CD4-positive, CD25-positive, alpha-beta regulatory T cell (primary cell): ENCODE measurements around the gene C17orf114.

Source experiments
- ATAC-seq, 2 donors: fragments of 150-1000 bp; cut with Tn5 transposase; one replicate each; pipeline ENCODE4 v1.10.0; 2021; ENCODE audit warnings: low read depth in 2 of 2, moderate number of reproducible peaks in 2 of 2, moderate library complexity in 1 of 2
- DNase-seq, 3 donors: peaks; one replicate each; pipeline versions ENCODE4 v3.0.0 to v3.0.0-alpha.2; 2012 to 2022; ENCODE audit warnings: mixed read lengths in 1 of 3
- H3K27ac ChIP-seq: one replicate; pipeline ENCODE4 v1.7.0; 2013; ENCODE audit warnings: mild to moderate bottlenecking, low read length; ENCODE audit not compliant: insufficient read depth, poor library complexity, severe bottlenecking
- H3K27me3 ChIP-seq: one replicate; pipeline ENCODE4 v1.7.0; 2013; ENCODE audit warnings: low read length; ENCODE audit not compliant: control insufficient read depth, insufficient read depth
- H3K36me3 ChIP-seq: one replicate; pipeline ENCODE4 v1.7.0; 2013; ENCODE audit warnings: mild to moderate bottlenecking, low read length, moderate library complexity; ENCODE audit not compliant: control insufficient read depth, insufficient read depth
- H3K4me1 ChIP-seq: 2 replicates; pipeline ENCODE4 v1.7.0; 2013; ENCODE audit warnings: mild to moderate bottlenecking, low read length; ENCODE audit not compliant: insufficient read depth, control insufficient read depth, poor library complexity, severe bottlenecking
- H3K4me3 ChIP-seq: one replicate; pipeline ENCODE4 v1.7.0; 2013; ENCODE audit warnings: low read depth, mild to moderate bottlenecking, low read length, moderate library complexity
- H3K9me3 ChIP-seq, 2 experiments: 1 replicate in 1 of 2; 2 replicates in 1 of 2; pipeline ENCODE4 v1.7.0; 2013; ENCODE audit warnings: low read length in 2 of 2, mild to moderate bottlenecking in 1 of 2, moderate library complexity in 1 of 2; ENCODE audit not compliant: control insufficient read depth in 2 of 2
- H3K27ac Mint-ChIP-seq, 3 donors: one replicate each; pipeline ENCODE4 v1.8.0; 2020 to 2022; ENCODE audit warnings: mild to moderate bottlenecking in 3 of 3, mixed read lengths in 3 of 3, moderate library complexity in 2 of 3
- H3K27me3 Mint-ChIP-seq: one replicate; pipeline ENCODE4 v1.8.0; 2022; ENCODE audit warnings: mild to moderate bottlenecking, mixed read lengths
- H3K36me3 Mint-ChIP-seq: one replicate; pipeline ENCODE4 v1.8.0; 2020; ENCODE audit warnings: mixed read lengths
- H3K4me1 Mint-ChIP-seq, 4 donors: one replicate each; pipeline ENCODE4 v1.8.0; 2020 to 2022; ENCODE audit warnings: mixed read lengths in 4 of 4, mild to moderate bottlenecking in 1 of 4
- H3K4me3 Mint-ChIP-seq, 4 donors: one replicate each; pipeline ENCODE4 v1.8.0; 2020 to 2022; ENCODE audit warnings: mild to moderate bottlenecking in 4 of 4, mixed read lengths in 4 of 4, moderate library complexity in 3 of 4
- H3K9me3 Mint-ChIP-seq, 7 donors: one replicate each; pipeline ENCODE4 v1.8.0; 2020 to 2022; ENCODE audit warnings: mixed read lengths in 7 of 7, mild to moderate bottlenecking in 3 of 7, moderate library complexity in 2 of 7

Gene C17orf114

GRCh38 chr17:4807605-4808377 lies 5.7 kb upstream of the C17orf114 start:
- Histone ChIP-seq H3K27ac (peak overlapping the region; percentile 72), H3K36me3 (peaks cover 4% of the 10 kb centered on the region), H3K4me1 (peaks cover 14% of the 10 kb centered on the region), H3K27me3 (no peaks in the 10 kb centered on the region), H3K4me3 (no peak overlapping the region), H3K9me3 (no peaks in the 10 kb centered on the region)
- Mint-ChIP-seq H3K36me3 (peaks cover 8% of the 10 kb centered on the region), H3K27ac (peak overlapping the region in 1 of 3 donors; percentile 4), H3K4me3 (peak overlapping the region; percentile 77 to 83 (median 80)), H3K4me1 (peaks cover 6 to 22% (median 15%) of the 10 kb centered on the region in 4 donors), H3K27me3 (no peaks in the 10 kb centered on the region), H3K9me3 (no peaks in the 10 kb centered on the region)
- DNase-seq (no peak), ATAC-seq (no peak)

GRCh38 chr17:4806777-4807604 lies 4.9 kb upstream of the C17orf114 start, which contains the start of gene PLD2:
Gene PLD2 (plus strand): TSS chr17:4807152. CDS start chr17:4807773, 621 bp downstream.
- H3K27ac ChIP-seq = peak within 1 kb of the TSS; percentile 72
- no peaks in the 10 kb centered on the region for H3K9me3 Mint-ChIP-seq
- peaks cover 6 to 22% (median 15%) of the 10 kb centered on the region in 4 donors for H3K4me1 Mint-ChIP-seq
- H3K4me1 ChIP-seq = peaks cover 14% of the 10 kb centered on the region
- DNase-seq (peak; percentile 83 to 87 (median 85)), ATAC-seq (peak; percentile 97 to 99)
- H3K27ac Mint-ChIP-seq = peak within 1 kb of the TSS in 2 of 3 donors; percentile 4 to 29
- H3K4me3 ChIP-seq = peak within 1 kb of the TSS; percentile 74
- H3K27me3 Mint-ChIP-seq = no peaks in the 10 kb centered on the region
- H3K27me3 ChIP-seq = no peaks in the 10 kb centered on the region
- peak within 1 kb of the TSS; percentile 84 to 90 (median 86) for H3K4me3 Mint-ChIP-seq
- H3K9me3 ChIP-seq = no peaks in the 10 kb centered on the region
- peaks cover 4% of the 10 kb centered on the region for H3K36me3 ChIP-seq
- peaks cover 8% of the 10 kb centered on the region for H3K36me3 Mint-ChIP-seq

GRCh38 chr17:4806456-4806776 lies 4.3 kb upstream of the C17orf114 start:
- Histone ChIP-seq H3K4me3 (peak overlapping the region; percentile 74), H3K4me1 (peaks cover 14% of the 10 kb centered on the region), H3K27ac (no peak overlapping the region), H3K27me3 (no peaks in the 10 kb centered on the region), H3K9me3 (no peaks in the 10 kb centered on the region), H3K36me3 (peaks cover 4% of the 10 kb centered on the region)
- Mint-ChIP-seq H3K36me3 (peaks cover 8% of the 10 kb centered on the region), H3K27me3 (no peaks in the 10 kb centered on the region), H3K27ac (peak overlapping the region in 1 of 3 donors; percentile 29), H3K4me1 (peaks cover 6 to 22% (median 15%) of the 10 kb centered on the region in 4 donors), H3K9me3 (no peaks in the 10 kb centered on the region), H3K4me3 (peak overlapping the region; percentile 84 to 90 (median 86))
- no peak for ATAC-seq
- peak in 2 of 3 donors; percentile 18 to 25 for DNase-seq

- ATAC-seq (no peak), DNase-seq (no peak)
- H3K4me3 Mint-ChIP-seq = peak overlapping the region in 3 of 4 donors; percentile 1 to 66 (median 49)
- no peaks in the 10 kb centered on the region for H3K27me3 Mint-ChIP-seq
- Histone ChIP-seq H3K4me1 (peaks cover 10% of the 10 kb centered on the region), H3K27ac (no peak overlapping the region), H3K9me3 (no peaks in the 10 kb centered on the region), H3K4me3 (no peak overlapping the region), H3K27me3 (no peaks in the 10 kb centered on the region), H3K36me3 (peaks cover 16% of the 10 kb centered on the region)
- no peaks in the 10 kb centered on the region for H3K9me3 Mint-ChIP-seq
- H3K4me1 Mint-ChIP-seq = peaks cover 5 to 15% (median 11%) of the 10 kb centered on the region in 4 donors
- H3K27ac Mint-ChIP-seq = peak overlapping the region in 1 of 3 donors; percentile 17
- H3K36me3 Mint-ChIP-seq = peaks cover 8% of the 10 kb centered on the region
These were observed 1.5 kb downstream of the C17orf114 start for GRCh38 chr17:4800462-4801196.

GRCh38 chr17:4796552-4796920 lies 5.6 kb downstream of the C17orf114 start:
- Histone ChIP-seq H3K27ac (peak overlapping the region; percentile 60), H3K4me1 (peaks cover 10% of the 10 kb centered on the region), H3K27me3 (no peaks in the 10 kb centered on the region), H3K36me3 (peaks cover 16% of the 10 kb centered on the region), H3K4me3 (peak overlapping the region; percentile 93), H3K9me3 (no peaks in the 10 kb centered on the region)
- H3K27me3 Mint-ChIP-seq = peaks cover 4% of the 10 kb centered on the region
- H3K4me1 Mint-ChIP-seq = peaks cover 5 to 16% (median 11%) of the 10 kb centered on the region in 4 donors
- peaks cover 8% of the 10 kb centered on the region for H3K36me3 Mint-ChIP-seq
- ATAC-seq (no peak), DNase-seq (no peak)
- no peaks in the 10 kb centered on the region for H3K9me3 Mint-ChIP-seq
- H3K4me3 Mint-ChIP-seq = peak overlapping the region; percentile 93 to 100 (median 100)
- peak overlapping the region; percentile 97 to 100 (median 97) for H3K27ac Mint-ChIP-seq

- peak overlapping the region in 1 of 4 donors; percentile 93 for H3K4me3 Mint-ChIP-seq
- DNase-seq (no peak), ATAC-seq (no peak)
- H3K27me3 ChIP-seq = no peaks in the 10 kb centered on the region
- H3K4me3 ChIP-seq = peak overlapping the region; percentile 10
- H3K36me3 ChIP-seq = peaks cover 16% of the 10 kb centered on the region
- H3K9me3 ChIP-seq = no peaks in the 10 kb centered on the region
- H3K27me3 Mint-ChIP-seq = peaks cover 4% of the 10 kb centered on the region
- H3K4me1 ChIP-seq = peaks cover 15% of the 10 kb centered on the region
- peak overlapping the region in 1 of 3 donors; percentile 97 for H3K27ac Mint-ChIP-seq
- H3K27ac ChIP-seq = no peak overlapping the region
- H3K4me1 Mint-ChIP-seq = peaks cover 9 to 24% (median 17%) of the 10 kb centered on the region in 4 donors
- H3K36me3 Mint-ChIP-seq = peaks cover 3% of the 10 kb centered on the region
- no peaks in the 10 kb centered on the region for H3K9me3 Mint-ChIP-seq
These were observed 7.0 kb downstream of the C17orf114 start for GRCh38 chr17:4795168-4795567.

GRCh38 chr17:4790705-4791088 lies 11.4 kb downstream of the C17orf114 start:
- Histone ChIP-seq H3K9me3 (no peaks in the 10 kb centered on the region), H3K27me3 (peaks cover 11% of the 10 kb centered on the region), H3K27ac (peak overlapping the region; percentile 74), H3K36me3 (no peaks in the 10 kb centered on the region), H3K4me1 (peaks cover 27% of the 10 kb centered on the region), H3K4me3 (peak overlapping the region; percentile 74)
- peak overlapping the region; percentile 80 to 93 (median 89) for H3K4me3 Mint-ChIP-seq
- no peaks in the 10 kb centered on the region for H3K9me3 Mint-ChIP-seq
- H3K36me3 Mint-ChIP-seq = no peaks in the 10 kb centered on the region
- H3K27ac Mint-ChIP-seq = peak overlapping the region; percentile 32 to 87 (median 44)
- H3K27me3 Mint-ChIP-seq = peaks cover 39% of the 10 kb centered on the region
- ATAC-seq = no peak
- peaks cover 5 to 35% (median 12%) of the 10 kb centered on the region in 4 donors for H3K4me1 Mint-ChIP-seq
- DNase-seq = no peak
